HepG2 (cell line): ENCODE results near the gene PRR12. TPM values are rescaled to one million over a fixed set of nuclear protein-coding genes. Genes with fewer than 3 reads are reported as not detected.
A peak's percentile ranks its signal among the peaks of the same experiment; 100 is the strongest.

Experiments used
- ATAC-seq: fragments of 200-7000 bp; cut with Tn5 transposase; 3 replicates; pipeline ENCODE4 v1.9.1; 2020; ENCODE audit warnings: mild to moderate bottlenecking, moderate library complexity
- BruUV-seq: library from RNA; stranded (reverse); fragments of 400-500 nt; replicated peaks from 2 replicates; lab custom pipeline; 2021; lab: Mats Ljungman, UMichigan
- CTCF ChIA-PET: fragments of 300-600 bp; formaldehyde crosslinking; extraction: SDS; loops from one replicate; lab custom pipeline; 2021; ENCODE audit warnings: low total read pairs, inconsistent platforms, low intra/inter-chr PET ratio; lab: Yijun Ruan, JAX
- POLR2A ChIA-PET: fragments of 350-600 bp; sonication (Branson Sonifier 250); formaldehyde crosslinking; loops from one replicate; lab custom pipeline; 2020; ENCODE audit warnings: antibody characterized with exemption, inconsistent platforms; lab: Yijun Ruan, JAX
- DNase-seq: peaks from one replicate; pipeline ENCODE4 v3.0.0-alpha.2; 2015; ENCODE audit warnings: low spot score
- FAIRE-seq: peaks from 3 replicates; lab custom pipeline; 2011; peaks lifted over from hg19 to GRCh38; lab: Jason Lieb, UNC
- H2AFZ ChIP-seq: one replicate; pipeline ENCODE4 v1.6.1; 2011; ENCODE audit warnings: low read length, inconsistent platforms
- H3K27ac ChIP-seq: fragments of 300-600 bp; 3 replicates; pipeline ENCODE4 v1.8.0; 2011; ENCODE audit warnings: mixed run types, mild to moderate bottlenecking, mixed read lengths, low read length, inconsistent platforms; ENCODE audit not compliant: insufficient read depth; ENCODE audit errors: extremely low read length
- H3K27me3 ChIP-seq, 2 experiments: fragments of 200-600 bp in 1 of 2; 2 replicates in 1 of 2; 3 replicates in 1 of 2; pipeline versions ENCODE4 v1.6.0 to v1.8.0; 2011; ENCODE audit warnings: low read length in 2 of 2, mild to moderate bottlenecking in 2 of 2, moderate library complexity in 2 of 2, inconsistent platforms in 1 of 2; ENCODE audit not compliant: insufficient read depth in 2 of 2, control insufficient read depth in 1 of 2
- H3K36me3 ChIP-seq, 2 experiments: fragments of 200-600 bp in 1 of 2; replicated peaks in 1 of 2; 2 replicates in 1 of 2; 3 replicates in 1 of 2; pipeline versions ENCODE4 v1.5.1 to v1.8.0; 2011; ENCODE audit warnings: low read length in 2 of 2, inconsistent platforms in 1 of 2; ENCODE audit not compliant: insufficient read depth in 2 of 2, control insufficient read depth in 1 of 2
- H3K4me1 ChIP-seq: 2 replicates; pipeline ENCODE4 v1.5.1; 2012; ENCODE audit warnings: low read length, inconsistent platforms; ENCODE audit not compliant: insufficient read depth
- H3K4me2 ChIP-seq: 2 replicates; pipeline ENCODE4 v1.6.0; 2011; ENCODE audit warnings: low read depth, low read length, inconsistent platforms
- H3K4me3 ChIP-seq, 3 experiments: fragments of 200-600 bp in 1 of 3; sonication (generic), shearing (Covaris generic) in 1 of 3; replicated peaks in 1 of 3; 2 replicates each; pipeline ENCODE4 v1.5.1; 2011 to 2016; ENCODE audit warnings: low read length in 3 of 3, inconsistent platforms in 2 of 3, low read depth in 2 of 3, mild to moderate bottlenecking in 2 of 3, control low read depth in 1 of 3, mixed read lengths in 1 of 3; ENCODE audit not compliant: insufficient read depth in 1 of 3
- H3K79me2 ChIP-seq: one replicate; pipeline ENCODE4 v1.6.1; 2011; ENCODE audit warnings: low read length, inconsistent platforms; ENCODE audit not compliant: insufficient read depth
- H3K9ac ChIP-seq: 2 replicates; pipeline ENCODE4 v1.6.0; 2011; ENCODE audit warnings: mild to moderate bottlenecking, low read depth, low read length, inconsistent platforms; ENCODE audit not compliant: insufficient read depth
- H3K9me3 ChIP-seq: 2 replicates; pipeline ENCODE4 v1.5.1; 2012; ENCODE audit warnings: mild to moderate bottlenecking, low read length
- H4K20me1 ChIP-seq: 2 replicates; pipeline ENCODE4 v1.6.0; 2011; ENCODE audit warnings: inconsistent platforms, mild to moderate bottlenecking, low read length, moderate library complexity; ENCODE audit not compliant: insufficient read depth
- AGO1 ChIP-seq: fragments of 200-400 bp; formaldehyde crosslinking; IDR thresholded peaks from 2 replicates; pipeline ENCODE4 v1.6.1; 2017; ENCODE audit warnings: mild to moderate bottlenecking, low read depth, low read length, moderate library complexity; ENCODE audit not compliant: poor library complexity, severe bottlenecking
- MED1 ChIP-seq: sonication (generic); formaldehyde crosslinking; IDR thresholded peaks from 2 replicates; pipeline ENCODE4 v1.4.0; 2020; ENCODE audit warnings: missing genetic modification reagents
- NCOA5 ChIP-seq: sonication (generic); formaldehyde crosslinking; IDR thresholded peaks from 2 replicates; pipeline ENCODE4 v1.4.0; 2020; ENCODE audit warnings: missing genetic modification reagents
- PHF21A ChIP-seq: sonication (generic); formaldehyde crosslinking; IDR thresholded peaks from 2 replicates; pipeline ENCODE4 v1.5.0; 2020; ENCODE audit warnings: mild to moderate bottlenecking, missing genetic modification reagents
- RXRB ChIP-seq: IDR thresholded peaks from 2 replicates; pipeline ENCODE4 v1.6.1; 2016; ENCODE audit warnings: borderline replicate concordance, missing genetic modification reagents, missing compliant biosample characterization
- SAP130 ChIP-seq: IDR thresholded peaks from 2 replicates; pipeline ENCODE4 v1.6.1; 2016; ENCODE audit warnings: low read depth
- SIX1 ChIP-seq: sonication (generic); formaldehyde crosslinking; IDR thresholded peaks from 2 replicates; pipeline ENCODE4 v1.4.0; 2020; ENCODE audit warnings: missing genetic modification reagents, borderline replicate concordance
- THRA ChIP-seq: sonication (generic); formaldehyde crosslinking; IDR thresholded peaks from 2 replicates; pipeline ENCODE4 v1.4.0; 2020; ENCODE audit warnings: missing genetic modification reagents, borderline replicate concordance
- ZBTB33 ChIP-seq: sonication (generic); formaldehyde crosslinking; IDR thresholded peaks from 2 replicates; pipeline ENCODE4 v1.4.0; 2020; ENCODE audit warnings: missing genetic modification reagents
- ZNF414 ChIP-seq: sonication (generic); formaldehyde crosslinking; IDR thresholded peaks from 2 replicates; pipeline ENCODE4 v1.5.0; 2020; ENCODE audit warnings: missing genetic modification reagents
- ZNF552 ChIP-seq: sonication (generic); formaldehyde crosslinking; IDR thresholded peaks from 2 replicates; pipeline ENCODE4 v1.9.0; 2022; ENCODE audit warnings: missing genetic modification reagents, mild to moderate bottlenecking, borderline replicate concordance
- ZNF576 ChIP-seq: sonication (generic); formaldehyde crosslinking; IDR thresholded peaks from 2 replicates; pipeline ENCODE4 v1.4.0; 2020; ENCODE audit warnings: mild to moderate bottlenecking, missing genetic modification reagents
- WGBS: methylation state at CpG from one replicate; pipeline ENCODE4 v1.1.6; 2017; ENCODE audit warnings: low lambda C conversion rate; 5-methylcytosine and 5-hydroxymethylcytosine counted together
- in situ Hi-C: cut with HindIII; loops from 2 replicates; pipeline ENCODE4 v1.10.0; 2017; ENCODE audit warnings: low pct_unique_long_range_greater_than_20kb; ENCODE audit not compliant: extremely low pct_ligation_motif_present
- intact Hi-C: fragments of 100-400 bp; cut with micrococcal nuclease; formaldehyde crosslinking; loops from one replicate; pipeline ENCODE4 v1.10.0; 2022; ENCODE audit not compliant: unreplicated experiment
- polyA plus RNA-seq, 8 experiments: library from polyadenylated mRNA; depleted of rRNA in 3 of 8; stranded (reverse) in 7 of 8; unstranded in 1 of 8; fragments of >200 nt; fragmentation: Illumina TruSeq in 4 of 8; extraction: Trizol in 4 of 8; gene quantifications; 2 replicates each; pipeline versions ENCODE4 v1.2.1 to v1.2.3, GENCODE V29; 2011 to 2016; ENCODE audit warnings: low read depth in 4 of 8, missing spikeins in 1 of 8, mixed read lengths in 1 of 8; ENCODE audit not compliant: insufficient read depth in 1 of 8
- total RNA-seq, 5 experiments: library from RNA; depleted of rRNA; stranded (reverse); fragments of >200 nt; fragmentation: Illumina TruSeq; extraction: Trizol; gene quantifications; 2 replicates each; pipeline ENCODE4 v1.2.3, GENCODE V29; 2016; ENCODE audit warnings: low read depth in 1 of 5

The PRR12 gene
- total and polyA plus RNA-seq, 2 of the 13 experiments (the other 11 are each of a cell fraction or from before 2014, with no cell fraction given): 0.62 to 1.5 TPM

GRCh38 chr19:49570138-49570856 lies 20.7 kb upstream of the PRR12 start (continued):
- TF ChIP-seq ZBTB33 (CRISPR knock-in tag): no peak
- peak; percentile 31; the same call in 1 of the 2 replicates for TF ChIP-seq PHF21A (CRISPR knock-in tag)
- TF ChIP-seq ZNF414 (CRISPR knock-in tag): no peak
- TF ChIP-seq MED1 (CRISPR knock-in tag): 0 out of 2 replicates have a peak, but pooled peaks have one; percentile 31
- TF ChIP-seq NCOA5: no peak
- TF ChIP-seq, all 625 proteins: peak for 41

DNA sequence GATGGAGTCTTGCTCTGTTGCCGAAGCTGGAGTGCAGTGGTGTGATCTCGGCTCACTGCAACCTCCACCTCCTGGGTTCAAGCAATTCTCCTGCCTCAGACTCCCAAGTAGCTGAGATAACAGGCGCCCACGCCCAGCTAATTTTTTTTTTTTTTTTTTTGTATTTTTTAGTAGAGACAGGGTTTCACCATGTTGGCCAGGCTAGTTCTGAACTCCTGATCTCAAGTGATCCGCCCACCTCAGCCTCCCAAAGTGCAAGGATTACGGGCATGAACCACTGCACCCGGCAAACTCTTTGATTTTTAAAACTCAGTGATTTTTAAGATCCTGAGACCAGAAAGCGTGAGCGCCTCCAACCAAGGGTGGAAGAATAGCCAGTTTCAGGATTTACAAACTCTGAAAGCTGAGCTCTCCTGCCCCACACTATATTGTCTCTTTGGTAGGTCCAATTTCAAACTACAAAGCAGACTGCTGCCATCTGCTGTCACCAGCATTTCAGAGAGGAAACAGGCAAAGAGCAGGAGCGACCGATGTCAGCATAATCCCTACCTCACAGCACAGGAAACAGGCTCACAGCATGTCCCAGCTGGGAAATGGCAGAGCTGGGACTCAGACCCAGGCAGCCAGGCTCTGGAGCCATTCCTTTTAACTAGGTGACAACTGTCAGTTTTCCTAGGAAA lies 19.8 kb upstream of the PRR12 start:
- H3K9ac ChIP-seq: peak overlapping the region; percentile 63
- in situ Hi-C loops (loop anchor here (5.0 kb wide), 1 partner anchor 74 kb away; the partner anchor contains the start of gene RPS11), intact Hi-C loops (loop anchor here (1.0 kb wide), 2 partner anchors 24 to 68 kb away; no protein-coding TSS in a partner anchor)
- ATAC-seq: peak; percentile 88
- WGBS: 3% methylated on average over 11 of the region's 11 CpGs
- no peaks in the 10 kb centered on the region for H3K27me3 ChIP-seq
- H3K79me2 ChIP-seq: peaks cover 26% of the 10 kb centered on the region
- peak; percentile 95 for FAIRE-seq
- H3K4me3 ChIP-seq: peak overlapping the region; percentile 23 to 65 (median 55)
- H3K4me2 ChIP-seq: peak overlapping the region; percentile 84
- H3K27ac ChIP-seq: peak overlapping the region; percentile 76
- peaks cover 3 to 19% of the 10 kb centered on the region in 2 experiments; a peak in 3 of 5 replicates for H3K36me3 ChIP-seq
- 0 out of 2 replicates have a peak, but pooled peaks cover 4% of the 10 kb centered on the region for H4K20me1 ChIP-seq
- no peaks in the 10 kb centered on the region for H3K9me3 ChIP-seq
- POLR2A ChIA-PET: interaction anchor here (0.8 to 2.2 kb wide), 7 partner anchors 9 to 105 kb away, joined by 3 to 20 read pairs (median 6); partner anchors contain the start of genes FCGRT, NOSIP, PRMT1 and PRRG2
- BruUV-seq: no TSS peak
- no peak overlapping the region for H2AFZ ChIP-seq
- peaks cover 16% of the 10 kb centered on the region for H3K4me1 ChIP-seq
- CTCF ChIA-PET: interaction anchor here (0.6 to 3.8 kb wide), 10 partner anchors 8 to 165 kb away, joined by 3 to 47 read pairs (median 6); partner anchors contain the start of genes FLT3LG and NOSIP
- peak; percentile 76 for DNase-seq
- no peak for TF ChIP-seq AGO1
- peak; percentile 16; the same call in 1 of the 2 replicates for TF ChIP-seq SIX1 (CRISPR knock-in tag)
- TF ChIP-seq ZNF552: no peak
- TF ChIP-seq RXRB (CRISPR knock-in tag): peak; percentile 51; the same call in 1 of the 2 replicates
- peak; percentile 69 for TF ChIP-seq SAP130 (CRISPR knock-in tag)
- TF ChIP-seq THRA: peak; percentile 59; the same call in 1 of the 2 replicates
- no peak for TF ChIP-seq ZNF576 (CRISPR knock-in tag)
